C4-2B (cell line): ENCODE data around the gene SLC38A9.

Source experiments
- ZFX ChIP-seq: fragments of 450-650 bp; IDR thresholded peaks from 2 replicates; pipeline ENCODE4 v1.6.1; 2017
- TF ChIP-seq, protein P1 (sequence below): fragments of 450-650 bp; conservative IDR thresholded peaks from 2 replicates; pipeline ENCODE4 v1.5.1; 2017; ENCODE audit warnings: mild to moderate bottlenecking

DNA sequence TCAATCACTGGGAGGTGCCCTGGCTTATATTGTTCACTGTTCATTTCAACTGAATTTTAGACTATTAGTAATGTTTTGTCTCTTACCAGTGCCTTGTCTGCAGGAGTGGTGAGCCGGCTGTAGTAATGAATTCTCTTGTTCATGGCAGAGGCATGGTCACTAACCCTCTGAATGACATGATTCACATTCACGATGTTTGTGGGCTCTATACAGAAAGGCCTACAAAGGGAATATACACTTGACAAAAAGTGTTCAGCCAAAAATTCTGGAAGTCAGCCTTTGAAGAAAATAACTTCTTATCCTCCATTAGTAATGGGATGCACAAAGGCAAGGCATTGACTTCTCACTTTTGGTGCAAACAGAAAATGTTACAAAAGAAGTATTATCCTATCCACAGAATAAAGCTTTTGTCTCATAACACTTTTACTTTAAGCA, 39.6 kb downstream of the SLC38A9 start:
- no peak for TF ChIP-seq ZFX
- TF ChIP-seq, protein P1, sequence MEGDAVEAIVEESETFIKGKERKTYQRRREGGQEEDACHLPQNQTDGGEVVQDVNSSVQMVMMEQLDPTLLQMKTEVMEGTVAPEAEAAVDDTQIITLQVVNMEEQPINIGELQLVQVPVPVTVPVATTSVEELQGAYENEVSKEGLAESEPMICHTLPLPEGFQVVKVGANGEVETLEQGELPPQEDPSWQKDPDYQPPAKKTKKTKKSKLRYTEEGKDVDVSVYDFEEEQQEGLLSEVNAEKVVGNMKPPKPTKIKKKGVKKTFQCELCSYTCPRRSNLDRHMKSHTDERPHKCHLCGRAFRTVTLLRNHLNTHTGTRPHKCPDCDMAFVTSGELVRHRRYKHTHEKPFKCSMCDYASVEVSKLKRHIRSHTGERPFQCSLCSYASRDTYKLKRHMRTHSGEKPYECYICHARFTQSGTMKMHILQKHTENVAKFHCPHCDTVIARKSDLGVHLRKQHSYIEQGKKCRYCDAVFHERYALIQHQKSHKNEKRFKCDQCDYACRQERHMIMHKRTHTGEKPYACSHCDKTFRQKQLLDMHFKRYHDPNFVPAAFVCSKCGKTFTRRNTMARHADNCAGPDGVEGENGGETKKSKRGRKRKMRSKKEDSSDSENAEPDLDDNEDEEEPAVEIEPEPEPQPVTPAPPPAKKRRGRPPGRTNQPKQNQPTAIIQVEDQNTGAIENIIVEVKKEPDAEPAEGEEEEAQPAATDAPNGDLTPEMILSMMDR, result no peak
